ENCODE results near the gene SARNP.
"Not testable (repeated sequence)": the region's sequence is repeated elsewhere in the genome, so short reads cannot be mapped to it uniquely, and the experiment has no call there.

Gene SARNP

DNA sequence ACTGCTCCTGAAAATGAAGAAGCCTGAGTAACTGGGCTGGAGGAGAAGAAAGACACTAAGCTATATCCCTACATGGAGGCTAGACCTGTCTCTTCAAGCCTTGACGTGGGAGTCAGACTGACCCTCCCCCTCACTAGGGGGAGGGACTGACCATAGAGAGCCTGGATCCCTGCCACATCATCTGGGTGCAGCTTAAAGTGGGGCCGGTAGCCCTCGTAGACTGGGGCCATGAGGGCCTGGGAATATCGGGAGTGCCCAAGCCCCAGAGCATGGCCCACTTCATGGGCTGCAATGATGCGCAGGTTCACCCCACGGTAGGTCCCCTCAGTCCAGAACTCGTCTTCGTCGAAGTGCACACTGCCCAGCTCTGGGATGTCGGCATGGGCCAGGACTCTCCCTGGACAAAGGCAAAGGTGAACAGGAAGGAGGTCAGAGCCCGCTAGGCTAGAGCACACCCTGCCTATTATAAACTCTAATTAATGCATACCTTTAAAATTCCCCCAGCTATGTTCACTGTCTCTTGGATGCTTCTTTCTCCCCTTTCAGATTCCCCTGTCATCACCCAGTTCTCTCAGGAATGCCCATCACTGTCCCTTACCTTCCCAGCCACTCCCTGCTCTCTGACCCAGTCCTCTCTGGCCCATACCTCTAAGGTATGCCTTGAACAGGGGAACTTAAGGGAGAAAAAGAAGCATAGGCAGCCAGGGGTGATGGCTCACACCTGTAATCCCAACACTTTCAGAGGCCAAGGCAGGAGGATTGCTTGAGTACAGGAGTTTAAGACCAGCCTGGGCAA is 22.0 kb upstream of the SARNP start:
- Histone ChIP-seq H3K4me1 (ENCODE audit: control insufficient read depth, insufficient read depth, low read length) (no peaks in the 10 kb centered on the region), H3K27ac (ENCODE audit: low read length) (no peak overlapping the region), H3K9ac (ENCODE audit: low read length in 2 of 2) (no peak overlapping the region), H3K9me3 (ENCODE audit: control insufficient read depth in 2 of 2, low read length in 2 of 2) (no peaks in the 10 kb centered on the region), H3K27me3 (ENCODE audit: control insufficient read depth in 1 of 2, insufficient read depth in 2 of 2, low read length in 2 of 2) (peaks cover 0 to 15% of the 10 kb centered on the region in 2 donors), H3K4me3 (ENCODE audit: low read length in 2 of 2) (no peak overlapping the region), H3K36me3 (ENCODE audit: control insufficient read depth in 2 of 2, insufficient read depth in 2 of 2, low read length in 2 of 2) (no peaks in the 10 kb centered on the region)

DNA sequence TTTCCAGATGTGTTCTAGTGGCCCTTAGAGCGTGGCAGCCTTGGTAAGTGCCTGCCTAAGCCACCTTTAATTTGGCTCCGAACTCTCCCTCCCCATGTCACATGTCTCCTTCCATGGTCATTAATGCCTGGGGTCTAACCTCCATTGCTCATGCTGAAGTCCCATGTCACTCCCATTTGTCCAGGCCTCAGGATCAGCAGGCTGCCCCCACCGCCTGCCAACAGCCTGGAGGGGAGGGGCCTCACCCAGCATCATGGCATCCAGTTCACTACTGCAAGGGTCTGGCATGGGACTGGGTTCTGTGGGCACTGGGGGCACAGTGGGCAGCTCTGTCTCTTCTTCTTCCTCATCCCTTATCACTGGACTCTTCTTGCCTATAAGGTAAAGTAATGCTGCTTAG is 20.8 kb upstream of the SARNP start:
- Histone ChIP-seq H3K36me3 (ENCODE audit: control insufficient read depth in 2 of 2, insufficient read depth in 2 of 2, low read length in 2 of 2) (no peaks in the 10 kb centered on the region), H3K27ac (ENCODE audit: low read length) (no peak overlapping the region), H3K9ac (ENCODE audit: low read length in 2 of 2) (no peak overlapping the region), H3K4me1 (ENCODE audit: control insufficient read depth, insufficient read depth, low read length) (peaks cover under 1% of the 10 kb centered on the region), H3K9me3 (ENCODE audit: control insufficient read depth in 2 of 2, low read length in 2 of 2) (no peaks in the 10 kb centered on the region), H3K27me3 (ENCODE audit: control insufficient read depth in 1 of 2, insufficient read depth in 2 of 2, low read length in 2 of 2) (peaks cover 0 to 15% of the 10 kb centered on the region in 2 donors), H3K4me3 (ENCODE audit: low read length in 2 of 2) (no peak overlapping the region)

DNA sequence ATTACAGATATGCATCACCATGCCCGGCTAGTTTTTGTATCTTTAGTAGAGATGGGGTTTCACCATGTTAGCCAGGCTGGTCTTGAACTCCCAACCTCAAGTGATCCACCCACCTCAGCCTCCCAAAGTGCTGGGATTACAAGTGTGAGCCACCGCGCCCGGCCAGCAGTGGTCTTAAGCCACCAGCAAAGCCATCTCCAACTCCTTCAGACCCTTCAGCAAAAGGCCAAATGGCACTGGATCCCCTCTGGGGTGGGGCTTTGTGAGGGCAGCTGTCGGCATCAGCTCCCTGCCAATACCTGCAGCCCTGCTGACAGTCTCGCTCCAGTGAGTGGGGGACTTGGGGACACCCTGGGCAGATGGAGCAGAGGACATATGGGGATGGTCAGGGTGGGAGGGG is 16.9 kb upstream of the SARNP start:
- not testable (repeated sequence) for H3K27me3 ChIP-seq (ENCODE audit: control insufficient read depth in 1 of 2, insufficient read depth in 2 of 2, low read length in 2 of 2); H3K4me3 ChIP-seq (ENCODE audit: low read length in 2 of 2); H3K9me3 ChIP-seq (ENCODE audit: control insufficient read depth in 2 of 2, low read length in 2 of 2); H3K27ac ChIP-seq (ENCODE audit: low read length); H3K9ac ChIP-seq (ENCODE audit: low read length in 2 of 2); H3K36me3 ChIP-seq (ENCODE audit: control insufficient read depth in 2 of 2, insufficient read depth in 2 of 2, low read length in 2 of 2)
- H3K4me1 ChIP-seq (ENCODE audit: control insufficient read depth, insufficient read depth, low read length): peaks cover 24% of the 10 kb centered on the region

- no peak overlapping the region for H3K4me3 ChIP-seq (ENCODE audit: low read length in 2 of 2)
- no peaks in the 10 kb centered on the region for H3K36me3 ChIP-seq (ENCODE audit: control insufficient read depth in 2 of 2, insufficient read depth in 2 of 2, low read length in 2 of 2)
- H3K9me3 ChIP-seq (ENCODE audit: control insufficient read depth in 2 of 2, low read length in 2 of 2): no peaks in the 10 kb centered on the region
- peaks cover 27% of the 10 kb centered on the region for H3K4me1 ChIP-seq (ENCODE audit: control insufficient read depth, insufficient read depth, low read length)
- H3K27me3 ChIP-seq (ENCODE audit: control insufficient read depth in 1 of 2, insufficient read depth in 2 of 2, low read length in 2 of 2): peaks cover 5 to 7% of the 10 kb centered on the region in 2 donors
- no peak overlapping the region for H3K9ac ChIP-seq (ENCODE audit: low read length in 2 of 2)
- no peak overlapping the region for H3K27ac ChIP-seq (ENCODE audit: low read length)
Measured at GRCh38 chr12:55833056-55833455, 15.5 kb upstream of the SARNP start.

GRCh38 chr12:55831447-55831815 is 13.9 kb upstream of the SARNP start:
- H3K36me3 ChIP-seq (ENCODE audit: control insufficient read depth in 2 of 2, insufficient read depth in 2 of 2, low read length in 2 of 2): no peaks in the 10 kb centered on the region
- no peaks in the 10 kb centered on the region for H3K9me3 ChIP-seq (ENCODE audit: control insufficient read depth in 2 of 2, low read length in 2 of 2)
- peak overlapping the region; percentile 81 to 92 for H3K9ac ChIP-seq (ENCODE audit: low read length in 2 of 2)
- peaks cover 36% of the 10 kb centered on the region for H3K4me1 ChIP-seq (ENCODE audit: control insufficient read depth, insufficient read depth, low read length)
- peak overlapping the region; percentile 80 for H3K27ac ChIP-seq (ENCODE audit: low read length)
- H3K27me3 ChIP-seq (ENCODE audit: control insufficient read depth in 1 of 2, insufficient read depth in 2 of 2, low read length in 2 of 2): peaks cover 0 to 5% of the 10 kb centered on the region in 2 donors
- peak overlapping the region; percentile 79 to 94 for H3K4me3 ChIP-seq (ENCODE audit: low read length in 2 of 2)

DNA sequence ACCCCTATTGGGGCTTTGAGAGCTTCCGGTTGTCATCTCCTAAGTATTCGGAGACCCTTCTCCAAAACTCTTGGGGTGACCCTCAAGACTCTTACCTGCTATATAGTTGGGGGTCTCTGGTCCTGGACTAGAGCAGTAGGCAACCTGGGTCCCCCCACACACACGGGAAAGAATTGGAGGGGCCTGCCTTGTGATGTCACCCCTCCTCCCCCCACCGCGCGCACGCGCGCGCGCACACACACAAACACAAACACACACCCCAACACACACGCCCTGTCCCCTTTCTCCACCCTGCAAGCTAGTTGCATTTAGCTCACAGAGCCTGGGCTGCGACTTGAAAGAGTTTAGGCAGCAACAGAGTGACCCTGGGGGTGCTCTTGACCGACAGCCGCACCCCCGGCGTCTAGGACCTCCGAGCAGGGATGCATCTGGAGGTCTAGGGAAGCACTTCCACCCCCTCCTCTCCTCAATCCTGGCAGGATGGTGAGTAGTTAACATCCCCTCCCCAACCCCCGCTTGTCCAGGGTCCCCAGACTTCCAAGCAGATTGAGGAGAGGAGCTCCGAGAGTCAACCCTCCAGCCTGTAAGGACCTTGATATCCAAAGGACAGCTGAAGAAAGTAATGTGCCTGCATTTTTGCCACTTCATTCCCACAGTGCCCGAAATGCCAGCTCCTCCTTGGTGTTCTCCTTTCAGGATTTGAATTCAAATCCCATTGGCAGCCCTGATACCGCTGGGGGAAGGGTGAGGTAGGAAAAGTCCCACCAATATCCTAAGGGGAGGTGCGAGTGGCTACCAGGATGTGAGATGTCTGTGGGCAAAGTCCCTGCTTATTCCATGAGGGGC is 13.3 kb upstream of the SARNP start:
- H3K4me1 ChIP-seq (ENCODE audit: control insufficient read depth, insufficient read depth, low read length): peaks cover 38% of the 10 kb centered on the region

DNA sequence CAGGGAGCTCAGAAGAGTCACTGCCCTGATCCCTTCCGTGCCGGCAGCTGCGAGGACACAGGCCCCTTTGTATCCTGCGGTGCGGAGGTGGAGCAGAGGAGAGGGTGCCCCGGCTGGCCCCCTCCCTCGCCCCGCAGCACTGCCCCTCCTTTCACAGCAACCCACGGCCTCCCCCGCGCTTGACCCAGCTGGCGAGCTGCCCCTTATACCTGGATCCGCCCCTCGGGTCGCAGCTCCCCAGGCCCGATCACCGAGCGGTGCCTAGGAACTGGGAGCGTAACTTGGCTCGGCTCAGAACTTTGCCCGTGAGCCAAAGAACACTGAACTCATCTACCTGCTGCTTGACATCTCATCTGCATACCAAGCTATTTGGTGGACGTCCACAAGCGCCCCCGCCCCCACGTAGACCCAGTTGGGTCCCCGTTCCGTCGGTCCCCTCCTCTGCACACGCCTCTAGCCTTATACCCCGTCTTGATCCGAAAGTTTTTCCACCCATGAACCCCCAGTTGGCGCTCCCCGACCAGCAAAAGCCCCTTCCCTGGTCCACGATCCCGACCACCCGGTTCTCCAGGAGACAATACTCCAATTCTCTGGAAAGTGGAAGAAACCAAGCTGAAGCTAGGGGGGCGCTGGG is 12.6 kb upstream of the SARNP start:
- Histone ChIP-seq H3K4me1 (ENCODE audit: control insufficient read depth, insufficient read depth, low read length) (peaks cover 39% of the 10 kb centered on the region), H3K27ac (ENCODE audit: low read length) (peak overlapping the region; percentile 80), H3K9me3 (ENCODE audit: control insufficient read depth in 2 of 2, low read length in 2 of 2) (no peaks in the 10 kb centered on the region)

More for the DNA sequence above, 13.3 kb upstream of the SARNP start:
- peak overlapping the region; percentile 81 to 92 for H3K9ac ChIP-seq (ENCODE audit: low read length in 2 of 2)
- no peaks in the 10 kb centered on the region for H3K9me3 ChIP-seq (ENCODE audit: control insufficient read depth in 2 of 2, low read length in 2 of 2)
- H3K36me3 ChIP-seq (ENCODE audit: control insufficient read depth in 2 of 2, insufficient read depth in 2 of 2, low read length in 2 of 2): no peaks in the 10 kb centered on the region
- H3K4me3 ChIP-seq (ENCODE audit: low read length in 2 of 2): peak overlapping the region; percentile 79 to 94
- peak overlapping the region; percentile 80 for H3K27ac ChIP-seq (ENCODE audit: low read length)
- peaks cover 0 to 5% of the 10 kb centered on the region in 2 donors for H3K27me3 ChIP-seq (ENCODE audit: control insufficient read depth in 1 of 2, insufficient read depth in 2 of 2, low read length in 2 of 2)

DNA sequence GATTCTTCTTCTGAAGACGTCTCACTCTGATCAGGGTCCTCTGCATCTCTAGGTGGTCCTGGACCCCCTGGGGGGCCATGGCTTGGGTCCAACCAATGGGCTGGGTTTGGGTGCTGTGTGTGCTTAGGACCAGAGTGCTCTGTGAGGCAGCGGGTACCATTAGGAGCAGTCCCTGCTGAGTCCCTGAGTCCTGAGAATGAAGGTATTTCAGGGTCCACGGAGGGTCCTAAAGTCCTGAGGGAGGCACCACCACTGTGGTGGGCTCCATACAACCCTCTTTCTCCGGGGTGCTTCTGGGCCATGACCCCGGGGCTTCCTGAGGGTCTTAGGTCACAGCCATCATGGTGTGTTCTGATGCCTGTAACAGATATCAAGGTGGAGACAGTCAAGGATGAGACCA is 10.8 kb upstream of the SARNP start:
- H3K4me1 ChIP-seq (ENCODE audit: control insufficient read depth, insufficient read depth, low read length): peaks cover 39% of the 10 kb centered on the region
- H3K36me3 ChIP-seq (ENCODE audit: control insufficient read depth in 2 of 2, insufficient read depth in 2 of 2, low read length in 2 of 2): no peaks in the 10 kb centered on the region
- peak overlapping the region; percentile 66 for H3K27ac ChIP-seq (ENCODE audit: low read length)
- peaks cover 0 to 5% of the 10 kb centered on the region in 2 donors for H3K27me3 ChIP-seq (ENCODE audit: control insufficient read depth in 1 of 2, insufficient read depth in 2 of 2, low read length in 2 of 2)
- no peaks in the 10 kb centered on the region for H3K9me3 ChIP-seq (ENCODE audit: control insufficient read depth in 2 of 2, low read length in 2 of 2)
- H3K4me3 ChIP-seq (ENCODE audit: low read length in 2 of 2): peak overlapping the region in 1 of 2 donors; percentile 69
- peak overlapping the region in 1 of 2 donors; percentile 2 for H3K9ac ChIP-seq (ENCODE audit: low read length in 2 of 2)

More for the DNA sequence above, 12.6 kb upstream of the SARNP start:
- Histone ChIP-seq H3K27me3 (ENCODE audit: control insufficient read depth in 1 of 2, insufficient read depth in 2 of 2, low read length in 2 of 2) (peaks cover 0 to 5% of the 10 kb centered on the region in 2 donors), H3K9ac (ENCODE audit: low read length in 2 of 2) (peak overlapping the region; percentile 81 to 92), H3K4me3 (ENCODE audit: low read length in 2 of 2) (peak overlapping the region; percentile 79 to 94), H3K36me3 (ENCODE audit: control insufficient read depth in 2 of 2, insufficient read depth in 2 of 2, low read length in 2 of 2) (no peaks in the 10 kb centered on the region)

DNA sequence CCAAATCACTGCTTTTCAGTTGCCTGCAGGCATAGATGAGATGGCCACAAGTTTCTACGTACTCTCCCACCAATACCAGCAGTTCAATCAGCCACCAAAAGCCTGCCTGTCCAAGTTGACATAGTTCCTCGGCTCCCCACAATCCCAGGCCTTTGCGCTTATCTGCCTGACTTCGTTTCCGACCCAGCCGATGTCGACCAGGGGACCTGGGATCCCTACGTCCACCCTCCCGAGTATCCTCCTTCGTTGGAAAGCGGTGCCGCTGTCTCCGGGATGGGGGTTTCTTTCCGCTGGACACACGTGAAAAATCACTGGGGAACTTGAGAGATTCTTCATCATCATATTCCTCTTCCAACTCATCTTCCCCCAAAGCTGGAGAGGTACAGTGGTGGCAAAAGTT is 10.3 kb upstream of the SARNP start:
- Histone ChIP-seq H3K4me1 (ENCODE audit: control insufficient read depth, insufficient read depth, low read length) (peaks cover 36% of the 10 kb centered on the region), H3K9ac (ENCODE audit: low read length in 2 of 2) (no peak overlapping the region), H3K9me3 (ENCODE audit: control insufficient read depth in 2 of 2, low read length in 2 of 2) (no peaks in the 10 kb centered on the region), H3K27ac (ENCODE audit: low read length) (peak overlapping the region; percentile 6), H3K36me3 (ENCODE audit: control insufficient read depth in 2 of 2, insufficient read depth in 2 of 2, low read length in 2 of 2) (peaks cover 3 to 4% of the 10 kb centered on the region in 2 donors), H3K27me3 (ENCODE audit: control insufficient read depth in 1 of 2, insufficient read depth in 2 of 2, low read length in 2 of 2) (peaks cover 0 to 5% of the 10 kb centered on the region in 2 donors), H3K4me3 (ENCODE audit: low read length in 2 of 2) (no peak overlapping the region)

GRCh38 chr12:55824726-55825125 is 7.2 kb upstream of the SARNP start:
- Histone ChIP-seq H3K9ac (ENCODE audit: low read length in 2 of 2) (no peak overlapping the region), H3K36me3 (ENCODE audit: control insufficient read depth in 2 of 2, insufficient read depth in 2 of 2, low read length in 2 of 2) (peaks cover 20 to 31% of the 10 kb centered on the region in 2 donors), H3K4me1 (ENCODE audit: control insufficient read depth, insufficient read depth, low read length) (peaks cover 15% of the 10 kb centered on the region), H3K27ac (ENCODE audit: low read length) (no peak overlapping the region), H3K27me3 (ENCODE audit: control insufficient read depth in 1 of 2, insufficient read depth in 2 of 2, low read length in 2 of 2) (no peaks in the 10 kb centered on the region), H3K4me3 (ENCODE audit: low read length in 2 of 2) (no peak overlapping the region), H3K9me3 (ENCODE audit: control insufficient read depth in 2 of 2, low read length in 2 of 2) (no peaks in the 10 kb centered on the region)
